Measurements from ENCODE around the gene ALG14.

GRCh38 chr1:95094923-95095322 lies 22.2 kb upstream of the ALG14 start:
- TF ChIP-seq CTCF (IDR thresholded peaks at IDR 0.05; ENCODE audit: low read length) (no peak), EZH2 (IDR thresholded peaks at IDR 0.05; ENCODE audit: borderline replicate concordance, low read length) (no peak)

Data from OCI-LY1 (cell line).